Left kidney (tissue), 2 donors: ENCODE data around the gene SEC61A2. TPM values are rescaled to one million over a fixed set of nuclear protein-coding genes. Genes with fewer than 3 reads are reported as not detected.
A peak's percentile ranks its signal among the peaks of the same experiment; 100 is the strongest.

Experiments used
- DNase-seq: peaks from one replicate; pipeline ENCODE4 v3.0.0-alpha.2; 2013
- polyA plus RNA-seq: library from polyadenylated mRNA; unstranded; fragments of 120-200 nt; gene quantifications from one replicate; pipeline ENCODE4 v1.2.1, GENCODE V29; 2013; ENCODE audit not compliant: insufficient read length

Gene SEC61A2
- polyA plus RNA-seq, 1 donor = 32.3 TPM

GRCh38 chr10:12196531-12197211, 67.2 kb downstream of the SEC61A2 start:
- DNase-seq = peak; percentile 12

- DNase-seq = no peak
Observed at GRCh38 chr10:12198156-12198555, 68.7 kb downstream of the SEC61A2 start.

- no peak for DNase-seq
Observed at GRCh38 chr10:12200850-12201249, 71.4 kb downstream of the SEC61A2 start.

GRCh38 chr10:12201543-12201942, 72.1 kb downstream of the SEC61A2 start:
- no peak for DNase-seq

GRCh38 chr10:12202226-12202625, 72.7 kb downstream of the SEC61A2 start:
- DNase-seq = no peak

- no peak for DNase-seq
Observed at GRCh38 chr10:12205082-12205481, 75.6 kb downstream of the SEC61A2 start.

- DNase-seq = no peak
Observed at GRCh38 chr10:12207114-12207513, 77.6 kb downstream of the SEC61A2 start.

GRCh38 chr10:12208460-12208859, 79.0 kb downstream of the SEC61A2 start:
- no peak for DNase-seq

GRCh38 chr10:12212454-12212853, 83.0 kb downstream of the SEC61A2 start:
- no peak for DNase-seq

- DNase-seq = no peak
Observed at GRCh38 chr10:12213621-12214020, 84.1 kb downstream of the SEC61A2 start.

- DNase-seq = no peak
Observed at GRCh38 chr10:12214093-12214492, 84.6 kb downstream of the SEC61A2 start.

- peak; percentile 54 for DNase-seq
Observed at GRCh38 chr10:12214763-12215218, 85.3 kb downstream of the SEC61A2 start.

Other genes starting within 250 kb of the SEC61A2 start
- 42.8 TPM for gene UPF2, start 86.9 kb upstream of the SEC61A2 start, polyA plus RNA-seq
- gene DHTKD1, start 60.7 kb upstream of the SEC61A2 start, polyA plus RNA-seq = 36.7 TPM
- gene NUDT5, start 66.2 kb downstream of the SEC61A2 start, polyA plus RNA-seq = 93.3 TPM
- 132 TPM for gene CDC123, start 66.5 kb downstream of the SEC61A2 start, polyA plus RNA-seq
- gene CAMK1D, start 219.9 kb downstream of the SEC61A2 start, polyA plus RNA-seq = 11.9 TPM